NB4 (cell line): ENCODE data around the gene CADM2.

ENCODE experiments used
- DNase-seq: peaks from one replicate; pipeline ENCODE4 v3.0.0; 2010; ENCODE audit warnings: low read depth
- H3K4me3 ChIP-seq: one replicate; pipeline ENCODE4 v1.5.1; 2011; ENCODE audit warnings: mild to moderate bottlenecking, low read depth, low read length, moderate library complexity
- CTCF ChIP-seq: IDR thresholded peaks from one replicate; pipeline ENCODE4 v1.5.1; 2012; ENCODE audit warnings: low read depth, low read length
- MAX ChIP-seq: IDR thresholded peaks from 2 replicates; pipeline ENCODE4 v1.6.1; 2011; ENCODE audit warnings: low read depth, low read length
- MYC ChIP-seq: IDR thresholded peaks from 2 replicates; pipeline ENCODE4 v1.6.1; 2011; ENCODE audit warnings: low read depth, low read length
- POLR2A ChIP-seq: IDR thresholded peaks from 2 replicates; pipeline ENCODE4 v1.6.1; 2011; ENCODE audit warnings: mild to moderate bottlenecking; ENCODE audit not compliant: insufficient read length; ENCODE audit errors: extremely low read depth

CADM2 gene

GRCh38 chr3:85182975-85183752 is 224.4 kb downstream of the CADM2 start:
- H3K4me3 ChIP-seq: no peak overlapping the region
- TF ChIP-seq CTCF (no peak), POLR2A (no peak)
- no peak for DNase-seq

GRCh38 chr3:85185495-85185894 is 226.7 kb downstream of the CADM2 start:
- H3K4me3 ChIP-seq: no peak overlapping the region
- no peak for DNase-seq
- TF ChIP-seq CTCF (no peak), MAX (no peak), MYC (no peak), POLR2A (no peak)

GRCh38 chr3:85189731-85190130 is 230.9 kb downstream of the CADM2 start:
- TF ChIP-seq MYC (no peak), MAX (no peak), POLR2A (no peak), CTCF (no peak)
- DNase-seq: no peak
- no peak overlapping the region for H3K4me3 ChIP-seq

GRCh38 chr3:85193565-85193964 is 234.8 kb downstream of the CADM2 start:
- H3K4me3 ChIP-seq: no peak overlapping the region
- no peak for TF ChIP-seq CTCF
- TF ChIP-seq POLR2A: no peak
- TF ChIP-seq MAX: no peak
- TF ChIP-seq MYC: no peak
- no peak for DNase-seq

GRCh38 chr3:85208650-85209049 is 249.9 kb downstream of the CADM2 start:
- H3K4me3 ChIP-seq: no peak overlapping the region
- no peak for TF ChIP-seq MYC
- TF ChIP-seq MAX: no peak
- TF ChIP-seq CTCF: no peak
- no peak for TF ChIP-seq POLR2A
- no peak for DNase-seq

- no peak overlapping the region for H3K4me3 ChIP-seq
- TF ChIP-seq MYC (no peak), POLR2A (no peak), CTCF (no peak), MAX (no peak)
- DNase-seq: no peak
These were observed 251.8 kb downstream of the CADM2 start for GRCh38 chr3:85210540-85210939.
